H1 (cell line): ENCODE results near the gene MACF1. TPM values are rescaled to one million over a fixed set of nuclear protein-coding genes. Genes with fewer than 3 reads are reported as not detected.

Source experiments
- CTCF ChIA-PET: fragments of 300-600 bp; sonication (Branson Sonifier 250); formaldehyde crosslinking; loops from one replicate; lab custom pipeline; 2021; ENCODE audit not compliant: partially characterized antibody; lab: Charles Lee
- POLR2A ChIA-PET: fragments of 300-600 bp; sonication (Branson Sonifier 250); formaldehyde crosslinking; loops from one replicate; lab custom pipeline; 2021; ENCODE audit warnings: inconsistent platforms; ENCODE audit not compliant: partially characterized antibody; lab: Charles Lee
- DNase-seq, 2 experiments: peaks; one replicate each; pipeline versions ENCODE4 v3.0.0 to v3.0.0-alpha.2; 2010 to 2022; ENCODE audit warnings: low spot score in 2 of 2, low read depth in 1 of 2, mixed read lengths in 1 of 2
- FAIRE-seq: peaks from 2 replicates; lab custom pipeline; 2011; peaks lifted over from hg19 to GRCh38; lab: Jason Lieb, UNC
- H2AFZ ChIP-seq: 2 replicates; pipeline ENCODE4 v1.8.1; 2012; ENCODE audit warnings: low read length, inconsistent platforms
- H2AK5ac ChIP-seq: 2 replicates; pipeline ENCODE4 v1.6.1; 2013; ENCODE audit warnings: low read depth, low read length
- H2BK120ac ChIP-seq: replicated peaks from 2 replicates; pipeline ENCODE3; 2013; ENCODE audit warnings: low read depth, low read length, inconsistent platforms
- H2BK12ac ChIP-seq: 2 replicates; pipeline ENCODE4 v1.6.1; 2013; ENCODE audit warnings: low read depth, low read length
- H2BK15ac ChIP-seq: 2 replicates; pipeline ENCODE4 v1.6.1; 2013; ENCODE audit warnings: low read length
- H2BK20ac ChIP-seq: 2 replicates; pipeline ENCODE4 v1.6.1; 2013; ENCODE audit warnings: low read length
- H2BK5ac ChIP-seq: 2 replicates; pipeline ENCODE4 v1.6.1; 2013; ENCODE audit warnings: low read depth, low read length
- H3K14ac ChIP-seq: 2 replicates; pipeline ENCODE4 v1.6.1; 2013; ENCODE audit warnings: inconsistent platforms; ENCODE audit not compliant: insufficient read length
- H3K18ac ChIP-seq: 2 replicates; pipeline ENCODE4 v1.6.1; 2013; ENCODE audit warnings: low read length; ENCODE audit errors: extremely low read depth
- H3K23ac ChIP-seq: 2 replicates; pipeline ENCODE4 v1.6.1; 2013; ENCODE audit warnings: inconsistent platforms; ENCODE audit not compliant: insufficient read length
- H3K23me2 ChIP-seq: 2 replicates; pipeline ENCODE4 v1.6.1; 2013; ENCODE audit warnings: low read depth, low read length
- H3K27ac ChIP-seq: 2 replicates; pipeline ENCODE4 v1.6.1; 2011; ENCODE audit warnings: low read depth, low read length, inconsistent platforms
- H3K27me3 ChIP-seq, 4 experiments: replicated peaks in 1 of 4; 1 replicate in 1 of 4; 2 replicates in 3 of 4; pipeline versions ENCODE4 v1.6.1 to v1.8.1; 2011 to 2013; ENCODE audit warnings: low read length in 3 of 4, mild to moderate bottlenecking in 3 of 4, inconsistent platforms in 2 of 4, mixed read lengths in 2 of 4, moderate library complexity in 1 of 4; ENCODE audit not compliant: control insufficient read depth in 3 of 4, insufficient read depth in 3 of 4; ENCODE audit errors: extremely low read depth in 1 of 4
- H3K36me3 ChIP-seq, 4 experiments: 2 replicates each; pipeline versions ENCODE4 v1.6.1 to v1.8.1; 2011 to 2013; ENCODE audit warnings: mild to moderate bottlenecking in 4 of 4, low read length in 3 of 4, moderate library complexity in 2 of 4, control low read depth in 1 of 4, inconsistent platforms in 1 of 4; ENCODE audit not compliant: insufficient read depth in 4 of 4, control insufficient read depth in 2 of 4
- H3K4ac ChIP-seq: replicated peaks from 2 replicates; pipeline ENCODE3; 2013; ENCODE audit warnings: low read length, low read depth, mixed read lengths, inconsistent platforms; ENCODE audit not compliant: insufficient read length
- H3K4me1 ChIP-seq, 4 experiments: replicated peaks in 1 of 4; 1 replicate in 1 of 4; 2 replicates in 3 of 4; pipeline versions ENCODE4 v1.6.1 to v1.8.1; 2011 to 2013; ENCODE audit warnings: low read length in 3 of 4, inconsistent platforms in 2 of 4, mixed read lengths in 1 of 4; ENCODE audit not compliant: insufficient read depth in 4 of 4, control insufficient read depth in 3 of 4
- H3K4me2 ChIP-seq, 2 experiments: 2 replicates each; pipeline versions ENCODE4 v1.6.1 to v1.8.1; 2011 to 2013; ENCODE audit warnings: low read depth in 2 of 2, low read length in 2 of 2, control low read depth in 1 of 2, inconsistent platforms in 1 of 2, mild to moderate bottlenecking in 1 of 2; ENCODE audit not compliant: insufficient read depth in 1 of 2
- H3K4me3 ChIP-seq, 4 experiments: fragments of 200-600, 300-600 bp in 1 of 4; sonication (generic), shearing (Covaris generic), sonication (Bioruptor Twin) in 1 of 4; 2 replicates each; pipeline versions ENCODE4 v1.5.1 to v1.8.1; 2011 to 2016; ENCODE audit warnings: low read length in 4 of 4, low read depth in 3 of 4, control low read depth in 2 of 4, inconsistent platforms in 2 of 4, mild to moderate bottlenecking in 2 of 4, mixed read lengths in 1 of 4, moderate library complexity in 1 of 4; ENCODE audit not compliant: insufficient read depth in 2 of 4; ENCODE audit errors: extremely low read depth in 1 of 4
- H3K56ac ChIP-seq: replicated peaks from 2 replicates; pipeline ENCODE3; 2013; ENCODE audit warnings: low read depth, mild to moderate bottlenecking, mixed read lengths, low read length, inconsistent platforms; ENCODE audit not compliant: insufficient read length
- H3K79me1 ChIP-seq: 2 replicates; pipeline ENCODE4 v1.6.1; 2013; ENCODE audit warnings: low read depth, low read length, control low read depth
- H3K79me2 ChIP-seq, 2 experiments: 2 replicates each; pipeline versions ENCODE4 v1.6.1 to v1.8.1; 2012 to 2013; ENCODE audit warnings: low read length in 2 of 2, mild to moderate bottlenecking in 2 of 2, inconsistent platforms in 1 of 2; ENCODE audit not compliant: insufficient read depth in 2 of 2, control insufficient read depth in 1 of 2
- H3K9ac ChIP-seq, 4 experiments: replicated peaks in 1 of 4; 1 replicate in 1 of 4; 2 replicates in 3 of 4; pipeline versions ENCODE4 v1.6.1 to v1.8.1; 2011 to 2013; ENCODE audit warnings: low read depth in 3 of 4, low read length in 3 of 4, control low read depth in 2 of 4, mild to moderate bottlenecking in 2 of 4, moderate library complexity in 2 of 4, inconsistent platforms in 1 of 4; ENCODE audit errors: extremely low read depth in 1 of 4
- H3K9me3 ChIP-seq, 2 experiments: 2 replicates each; pipeline versions ENCODE4 v1.6.1 to v1.8.1; 2012 to 2013; ENCODE audit warnings: mild to moderate bottlenecking in 2 of 2, moderate library complexity in 2 of 2, control low read depth in 1 of 2, inconsistent platforms in 1 of 2, low read depth in 1 of 2, low read length in 1 of 2, mixed read lengths in 1 of 2; ENCODE audit not compliant: insufficient read depth in 2 of 2
- H4K20me1 ChIP-seq, 2 experiments: replicated peaks in 1 of 2; 2 replicates each; pipeline versions ENCODE3 to v1.8.1; 2011 to 2013; ENCODE audit warnings: inconsistent platforms in 2 of 2, low read length in 2 of 2, mild to moderate bottlenecking in 1 of 2; ENCODE audit not compliant: insufficient read depth in 2 of 2, control insufficient read depth in 1 of 2
- H4K5ac ChIP-seq: 2 replicates; pipeline ENCODE4 v1.6.1; 2013; ENCODE audit warnings: low read length, low read depth, mixed read lengths, inconsistent platforms; ENCODE audit not compliant: insufficient read length
- H4K8ac ChIP-seq: 2 replicates; pipeline ENCODE4 v1.8.0; 2013; ENCODE audit warnings: mild to moderate bottlenecking, moderate library complexity, low read length, inconsistent platforms; ENCODE audit not compliant: insufficient read depth; ENCODE audit errors: extremely low read depth
- H4K91ac ChIP-seq: replicated peaks from 2 replicates; pipeline ENCODE3; 2013; ENCODE audit warnings: low read length, mixed read lengths, inconsistent platforms; ENCODE audit not compliant: insufficient read length
- BCL11A ChIP-seq, 2 experiments: IDR thresholded peaks; one replicate each; pipeline ENCODE4 v1.6.1; 2011; ENCODE audit warnings: low read depth in 2 of 2, low read length in 2 of 2, mild to moderate bottlenecking in 2 of 2
- CBX5 ChIP-seq: fragments of 300-800, 300-1000 bp; sonication (generic); IDR thresholded peaks from 2 replicates; pipeline ENCODE4 v1.7.1; 2016; ENCODE audit warnings: antibody characterized with exemption, low read length, low read depth
- CBX8 ChIP-seq: fragments of 300-800, 300-1000 bp; sonication (generic); IDR thresholded peaks from 2 replicates; pipeline ENCODE4 v1.7.1; 2016; ENCODE audit warnings: low read depth, low read length, borderline replicate concordance
- CHD2 ChIP-seq: IDR thresholded peaks from 2 replicates; pipeline ENCODE4 v1.6.1; 2012; ENCODE audit warnings: low read length, improper control_type of control experiment
- EP300 ChIP-seq, 2 experiments: IDR thresholded peaks; 1 replicate in 1 of 2; 2 replicates in 1 of 2; pipeline ENCODE4 v1.6.1; 2011 to 2012; ENCODE audit warnings: low read depth in 2 of 2, low read length in 2 of 2, mild to moderate bottlenecking in 2 of 2, borderline replicate concordance in 1 of 2, inconsistent platforms in 1 of 2, moderate library complexity in 1 of 2
- GABPA ChIP-seq: IDR thresholded peaks from 2 replicates; pipeline ENCODE4 v1.6.1; 2011; ENCODE audit warnings: mild to moderate bottlenecking, low read length, moderate library complexity, borderline replicate concordance; ENCODE audit not compliant: insufficient read depth
- MAX ChIP-seq: IDR thresholded peaks from 2 replicates; pipeline ENCODE4 v1.6.1; 2012; ENCODE audit warnings: inconsistent platforms
- POLR2A ChIP-seq, 2 experiments: IDR thresholded peaks; 1 replicate in 1 of 2; 2 replicates in 1 of 2; pipeline ENCODE4 v1.6.1; 2011; ENCODE audit warnings: low read depth in 2 of 2, low read length in 2 of 2, mild to moderate bottlenecking in 2 of 2; ENCODE audit errors: control extremely low read depth in 1 of 2
- RAD21 ChIP-seq, 2 experiments: IDR thresholded peaks in 1 of 2; conservative IDR thresholded peaks in 1 of 2; 2 replicates each; pipeline ENCODE4 v1.6.1; 2011; ENCODE audit warnings: low read depth in 2 of 2, low read length in 2 of 2, improper control_type of control experiment in 1 of 2, inconsistent platforms in 1 of 2, mild to moderate bottlenecking in 1 of 2, moderate library complexity in 1 of 2
- RFX5 ChIP-seq: IDR thresholded peaks from 2 replicates; pipeline ENCODE4 v1.6.1; 2011; ENCODE audit warnings: low read depth, low read length, improper control_type of control experiment, borderline replicate concordance
- SIRT6 ChIP-seq: IDR thresholded peaks from one replicate; pipeline ENCODE4 v1.7.1; 2012; ENCODE audit warnings: low read length, inconsistent platforms
- SP2 ChIP-seq: IDR thresholded peaks from 2 replicates; pipeline ENCODE4 v1.6.1; 2012; ENCODE audit warnings: mild to moderate bottlenecking, low read length, inconsistent platforms
- TBP ChIP-seq: IDR thresholded peaks from 2 replicates; pipeline ENCODE4 v1.6.1; 2011; ENCODE audit warnings: low read depth, low read length, improper control_type of control experiment
- WGBS, 2 experiments: shearing (Covaris generic) in 1 of 2; methylation state at CpG; one replicate each; pipeline versions ENCODE4 v1.1.6 to v1.1.7; 2013 to 2015; ENCODE audit warnings: low lambda C conversion rate in 2 of 2, mixed read lengths in 2 of 2, inconsistent platforms in 1 of 2, low coverage in 1 of 2, missing lambda C conversion rate in 1 of 2; ENCODE audit not compliant: insufficient replicate concordance in 2 of 2, insufficient coverage in 1 of 2, insufficient read length in 1 of 2; ENCODE audit errors: extremely low coverage in 1 of 2, missing lambda C conversion rate in 1 of 2; 5-methylcytosine and 5-hydroxymethylcytosine counted together
- polyA plus RNA-seq, 7 experiments: library from polyadenylated mRNA; depleted of rRNA in 3 of 7; stranded (reverse) in 5 of 7; unstranded in 2 of 7; fragments of >200 nt in 5 of 7; fragments of 200-250 nt in 2 of 7; gene quantifications; 1 replicate in 5 of 7; 2 replicates in 1 of 7; 4 replicates in 1 of 7; pipeline versions ENCODE4 v1.2.1 to v1.2.3, GENCODE V29; 2011 to 2013; ENCODE audit warnings: missing spikeins in 2 of 7, mixed read lengths in 2 of 7
- total RNA-seq: library from RNA; stranded (reverse); fragmentation: NEBNext Ultra II Directional; extraction: Animal tissue kit (Norgen Biotek cat#: 25700); gene quantifications from 2 replicates; pipeline ENCODE4 v1.2.1, GENCODE V29; 2021

Gene MACF1
- total and polyA plus RNA-seq, 2 of the 8 experiments (the other 6 are each of a cell fraction or from before 2014, with no cell fraction given): 59.8 to 285 TPM

DNA sequence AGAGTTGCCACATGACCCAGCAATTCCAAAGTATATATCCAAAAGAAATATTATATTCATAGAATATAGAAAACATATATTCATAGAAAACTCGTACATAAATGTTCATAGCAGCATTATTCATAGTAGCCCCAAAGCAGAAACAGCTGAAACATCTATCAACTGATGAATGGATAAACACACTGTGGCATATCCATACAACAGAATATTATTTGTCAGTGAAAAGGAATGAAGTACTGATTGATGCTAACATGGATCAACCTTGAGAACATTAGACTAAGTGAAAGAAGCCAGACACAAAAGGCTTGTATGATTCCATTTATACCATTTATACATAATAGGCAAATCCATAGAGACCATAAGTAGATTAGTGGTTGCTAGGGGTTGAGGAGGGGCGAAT is 21.7 kb upstream of the MACF1 start:
- H3K14ac ChIP-seq: no peak overlapping the region
- no peak overlapping the region for H2BK120ac ChIP-seq
- H3K9ac ChIP-seq: no peak overlapping the region
- H3K4ac ChIP-seq: no peak overlapping the region
- H3K4me3 ChIP-seq: no peak overlapping the region
- WGBS, 2 experiments: 88% methylated on average over 2 of the region's 2 CpGs; no CpG with 5 or more reads in 1 of the 2 experiments
- no peak for FAIRE-seq
- H3K79me1 ChIP-seq: 0 out of 2 replicates have a peak, but pooled peaks cover 3% of the 10 kb centered on the region
- no peak overlapping the region for H3K4me2 ChIP-seq
- H3K56ac ChIP-seq: no peak overlapping the region
- H4K5ac ChIP-seq: no peak overlapping the region
- H2BK15ac ChIP-seq: no peak overlapping the region
- H4K8ac ChIP-seq: no peak overlapping the region
- H4K91ac ChIP-seq: no peak overlapping the region
- H3K23ac ChIP-seq: no peak overlapping the region
- DNase-seq: no peak
- H3K27me3 ChIP-seq: no peaks in the 10 kb centered on the region
- POLR2A ChIA-PET: interaction anchor here (1.3 kb wide), 1 partner anchor 77 kb away, joined by 3 read pairs; no protein-coding TSS in a partner anchor
- H3K4me1 ChIP-seq: peaks cover 2 to 10% (median 4%) of the 10 kb centered on the region in 4 experiments; a peak in 4 of 7 replicates
- H3K36me3 ChIP-seq: no peaks in the 10 kb centered on the region
- H2AK5ac ChIP-seq: no peak overlapping the region
- peaks cover 0 to 3% of the 10 kb centered on the region in 2 experiments for H4K20me1 ChIP-seq
- H2BK20ac ChIP-seq: no peak overlapping the region
- no peak for TF ChIP-seq GABPA
- no peak for TF ChIP-seq CBX5
- no peak for TF ChIP-seq SIRT6
- TF ChIP-seq SP2: no peak
- no peak for TF ChIP-seq CBX8
- TF ChIP-seq CHD2: no peak
- TF ChIP-seq MAX: no peak
- no peak for TF ChIP-seq EP300 (IDR thresholded peaks at IDR 0.05; ENCODE audit: borderline replicate concordance in 1 of 2, low read depth in 2 of 2, low read length in 2 of 2)
- TF ChIP-seq BCL11A (IDR thresholded peaks at IDR 0.05; ENCODE audit: low read depth in 2 of 2, low read length in 2 of 2): no peak
- TF ChIP-seq TBP: no peak
- no peak for TF ChIP-seq POLR2A (IDR thresholded peaks at IDR 0.05; ENCODE audit: control extremely low read depth in 1 of 2, low read depth in 2 of 2, low read length in 2 of 2)
- no peak for TF ChIP-seq RFX5
- no peak for TF ChIP-seq RAD21 (IDR thresholded peaks at IDR 0.05 in 1 of 2, conservative IDR thresholded peaks at IDR 0.05 in 1 of 2; ENCODE audit: low read depth in 2 of 2, low read length in 2 of 2)
- no peak overlapping the region for H3K18ac ChIP-seq
- CTCF ChIA-PET: interaction anchor here (0.8 to 12.8 kb wide), 10 partner anchors 8 to 83 kb away, joined by 3 to 195 read pairs (median 14); no protein-coding TSS in a partner anchor
- no peak overlapping the region for H2AFZ ChIP-seq
- peaks cover 0 to 92% of the 10 kb centered on the region in 2 experiments; a peak in 3 of 4 replicates for H3K79me2 ChIP-seq
- no peak overlapping the region for H2BK5ac ChIP-seq
- H2BK12ac ChIP-seq: no peak overlapping the region
- H3K27ac ChIP-seq: no peak overlapping the region
- H3K23me2 ChIP-seq: no peaks in the 10 kb centered on the region; the same call in 1 of the 2 replicates
- no peaks in the 10 kb centered on the region for H3K9me3 ChIP-seq
